Activated CD4-positive, alpha-beta T cell treated with anti-CD3 and anti-CD28 coated beads for 36 hours (primary cell): ENCODE data around the gene FARP1. TPM values are rescaled to one million over a fixed set of nuclear protein-coding genes. Genes with fewer than 3 reads are reported as not detected.

ENCODE experiments used
- ATAC-seq: fragments of 200-7000 bp; cut with Tn5 transposase; one replicate; pipeline ENCODE4 v1.10.0; 2021; ENCODE audit warnings: mild to moderate bottlenecking, moderate library complexity
- CTCF ChIA-PET: fragments of 350-600 bp; sonication (Branson Sonifier 250); formaldehyde crosslinking; loops from one replicate; lab custom pipeline; 2021; ENCODE audit warnings: antibody characterized with exemption; lab: Charles Lee
- POLR2A ChIA-PET: fragments of 350-600 bp; sonication (Branson Sonifier 250); formaldehyde crosslinking; loops from one replicate; lab custom pipeline; 2021; ENCODE audit warnings: antibody characterized with exemption, inconsistent platforms; lab: Charles Lee
- DNase-seq: peaks from one replicate; pipeline ENCODE4 v3.0.0-alpha.2; 2020
- H3K27ac Mint-ChIP-seq: one replicate; pipeline ENCODE4 v1.8.0; 2021; ENCODE audit warnings: mixed read lengths
- H3K27me3 Mint-ChIP-seq: one replicate; pipeline ENCODE4 v1.8.0; 2021; ENCODE audit warnings: mixed read lengths
- H3K36me3 Mint-ChIP-seq: one replicate; pipeline ENCODE4 v1.8.0; 2021; ENCODE audit warnings: low read depth, mixed read lengths
- H3K4me1 Mint-ChIP-seq: one replicate; pipeline ENCODE4 v1.8.0; 2021; ENCODE audit warnings: mixed read lengths
- H3K4me3 Mint-ChIP-seq: one replicate; pipeline ENCODE4 v1.8.0; 2021; ENCODE audit warnings: mild to moderate bottlenecking, moderate library complexity, mixed read lengths
- H3K9me3 Mint-ChIP-seq: one replicate; pipeline ENCODE4 v1.8.0; 2021; ENCODE audit warnings: low read depth, mixed read lengths
- intact Hi-C, 2 experiments: fragments of 100-400 bp; cut with DNase I in 1 of 2; cut with micrococcal nuclease in 1 of 2; formaldehyde crosslinking; loops; one replicate each; pipeline versions ENCODE4 v1.14.2 to v1.15.1; 2022 to 2024; cut with DNase I, micrococcal nuclease
- total RNA-seq, 2 experiments: library from RNA; stranded (reverse); gene quantifications; one replicate each; pipeline ENCODE4 v1.2.3, GENCODE V29; 2021

The FARP1 gene
- total RNA-seq, 2 experiments from 2014 or later: 0.25 to 0.40 TPM

GRCh38 chr13:98214008-98214643 lies 71.2 kb downstream of the FARP1 start:
- H3K36me3 Mint-ChIP-seq: no peaks in the 10 kb centered on the region
- intact Hi-C loops: no loop called here
- no peaks in the 10 kb centered on the region for H3K4me1 Mint-ChIP-seq
- H3K9me3 Mint-ChIP-seq: no peaks in the 10 kb centered on the region
- ChIA-PET CTCF (no interaction called here), POLR2A (no interaction called here)
- ATAC-seq: no peak
- no peak overlapping the region for H3K27ac Mint-ChIP-seq
- no peak overlapping the region for H3K4me3 Mint-ChIP-seq
- H3K27me3 Mint-ChIP-seq: peaks cover 2% of the 10 kb centered on the region
- no peak for DNase-seq

GRCh38 chr13:98214707-98215106 lies 71.8 kb downstream of the FARP1 start:
- intact Hi-C loops: no loop called here
- Mint-ChIP-seq H3K4me3 (no peak overlapping the region), H3K27me3 (peaks cover 2% of the 10 kb centered on the region), H3K9me3 (no peaks in the 10 kb centered on the region), H3K4me1 (no peaks in the 10 kb centered on the region), H3K36me3 (no peaks in the 10 kb centered on the region), H3K27ac (no peak overlapping the region)
- no peak for ATAC-seq
- DNase-seq: no peak
- ChIA-PET POLR2A (no interaction called here), CTCF (interaction anchor here (0.6 kb wide), 1 partner anchor 38 kb away, joined by 3 read pairs; no protein-coding TSS in a partner anchor)

DNA sequence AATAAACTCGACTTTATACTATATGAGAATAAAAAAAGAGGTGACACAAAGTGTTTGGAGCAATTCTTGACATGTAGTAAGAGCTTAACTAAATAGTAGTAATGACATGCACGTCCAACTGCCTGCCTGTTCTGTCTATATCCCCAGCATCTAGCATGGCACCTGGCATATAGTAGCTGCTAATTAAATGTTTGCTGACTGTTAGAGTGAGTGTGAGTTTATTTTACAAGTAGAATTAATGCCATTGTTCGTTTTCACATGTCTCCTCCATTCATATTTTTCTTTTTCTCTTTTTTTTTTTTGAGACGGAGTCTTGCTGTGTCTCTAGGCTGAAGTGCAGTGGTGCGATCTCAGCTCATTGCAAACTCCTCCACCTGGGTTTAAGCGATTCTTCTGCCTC lies 72.6 kb downstream of the FARP1 start:
- intact Hi-C loops: no loop called here
- Mint-ChIP-seq H3K4me3 (no peak overlapping the region), H3K27me3 (peaks cover 2% of the 10 kb centered on the region), H3K9me3 (no peaks in the 10 kb centered on the region), H3K36me3 (no peaks in the 10 kb centered on the region), H3K27ac (no peak overlapping the region), H3K4me1 (no peaks in the 10 kb centered on the region)
- DNase-seq (no peak), ATAC-seq (no peak)
- POLR2A ChIA-PET: no interaction called here
- CTCF ChIA-PET: interaction anchor here (0.6 to 0.7 kb wide), 2 partner anchors 23 to 37 kb away, joined by 3 read pairs; no protein-coding TSS in a partner anchor

DNA sequence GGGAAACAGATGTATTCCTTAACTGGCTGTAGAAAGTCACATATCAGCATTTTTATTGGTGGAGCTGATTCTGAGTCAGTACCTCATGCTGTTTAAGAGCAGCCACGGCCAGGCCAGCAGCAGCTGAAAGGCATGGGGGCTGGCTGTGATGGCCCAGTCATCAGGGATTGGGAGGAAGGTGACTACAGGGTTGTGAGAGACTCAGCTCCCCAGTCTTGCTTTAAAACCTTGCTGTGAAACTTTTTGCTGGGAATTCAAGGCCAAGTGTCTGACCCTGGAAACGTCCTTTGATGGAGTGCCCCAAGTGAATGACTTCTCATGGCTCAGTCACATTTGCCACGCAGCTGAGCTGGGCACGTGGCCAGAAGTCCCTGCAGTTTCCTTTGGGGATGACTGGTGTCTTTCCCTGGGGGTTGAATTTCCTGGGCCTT lies 73.3 kb downstream of the FARP1 start:
- no peaks in the 10 kb centered on the region for H3K9me3 Mint-ChIP-seq
- H3K27ac Mint-ChIP-seq: no peak overlapping the region
- intact Hi-C loops: no loop called here
- ChIA-PET POLR2A (no interaction called here), CTCF (no interaction called here)
- peaks cover 2% of the 10 kb centered on the region for H3K27me3 Mint-ChIP-seq
- DNase-seq: no peak
- H3K4me3 Mint-ChIP-seq: no peak overlapping the region
- H3K36me3 Mint-ChIP-seq: no peaks in the 10 kb centered on the region
- H3K4me1 Mint-ChIP-seq: no peaks in the 10 kb centered on the region
- no peak for ATAC-seq

DNA sequence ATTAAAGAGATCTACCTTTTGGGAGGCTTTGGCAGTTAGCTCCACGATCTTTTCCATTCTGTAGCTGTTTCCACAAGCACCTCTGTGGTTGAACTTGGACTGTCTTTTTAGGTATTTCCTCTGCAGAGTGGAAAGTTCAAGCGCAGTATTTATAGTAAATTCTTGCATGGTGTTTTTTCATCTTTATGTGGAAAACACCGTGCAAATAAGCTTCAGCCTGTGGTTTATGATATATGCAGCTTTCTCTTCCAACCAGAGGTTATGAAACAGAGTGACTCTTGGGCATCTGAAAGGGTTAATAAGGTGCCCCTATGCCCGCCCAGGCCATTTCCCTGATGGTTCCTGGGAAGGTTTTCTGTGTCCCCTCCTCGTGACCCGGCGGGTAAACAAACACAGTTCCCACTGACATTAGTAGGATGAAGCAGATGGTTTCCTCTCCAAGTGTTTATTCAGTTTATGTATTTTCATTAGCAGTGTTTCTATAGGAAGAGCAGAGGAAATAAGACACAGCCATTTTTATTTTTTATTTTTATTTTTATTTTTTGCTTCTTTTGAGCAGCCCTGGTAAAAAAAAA lies 73.9 kb downstream of the FARP1 start:
- CTCF ChIA-PET: no interaction called here
- no peaks in the 10 kb centered on the region for H3K9me3 Mint-ChIP-seq
- H3K36me3 Mint-ChIP-seq: no peaks in the 10 kb centered on the region
- H3K4me3 Mint-ChIP-seq: no peak overlapping the region
- no peaks in the 10 kb centered on the region for H3K27me3 Mint-ChIP-seq
- ATAC-seq (no peak), DNase-seq (no peak)
- POLR2A ChIA-PET: no interaction called here
- no peaks in the 10 kb centered on the region for H3K4me1 Mint-ChIP-seq
- intact Hi-C loops: no loop called here
- H3K27ac Mint-ChIP-seq: no peak overlapping the region

GRCh38 chr13:98217597-98217996 lies 74.7 kb downstream of the FARP1 start:
- ATAC-seq: no peak
- POLR2A ChIA-PET: no interaction called here
- no peak for DNase-seq
- H3K4me3 Mint-ChIP-seq: no peak overlapping the region
- H3K27ac Mint-ChIP-seq: no peak overlapping the region
- H3K27me3 Mint-ChIP-seq: no peaks in the 10 kb centered on the region
- no peaks in the 10 kb centered on the region for H3K4me1 Mint-ChIP-seq
- H3K36me3 Mint-ChIP-seq: no peaks in the 10 kb centered on the region
- no peaks in the 10 kb centered on the region for H3K9me3 Mint-ChIP-seq
- CTCF ChIA-PET: no interaction called here
- intact Hi-C loops: no loop called here

DNA sequence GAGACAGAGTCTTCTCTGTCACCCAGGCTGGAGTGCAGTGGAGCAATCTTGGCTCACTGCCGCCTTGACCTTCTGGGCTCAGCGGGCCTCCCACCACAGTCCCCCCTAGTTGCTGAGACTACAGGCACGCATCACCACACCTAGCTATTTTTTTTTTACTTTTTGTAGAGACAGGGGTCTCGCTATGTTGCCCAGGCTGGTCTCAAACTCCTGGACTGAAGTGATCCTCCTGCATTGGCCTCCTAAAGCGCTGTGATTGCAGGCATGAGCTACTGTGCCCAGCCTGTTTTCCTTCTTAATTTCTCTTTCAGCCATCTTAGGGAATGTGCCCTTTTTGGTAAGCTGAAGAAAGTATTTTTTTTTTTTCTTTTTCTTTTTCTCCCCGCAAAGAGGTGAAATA lies 76.8 kb downstream of the FARP1 start:
- H3K4me3 Mint-ChIP-seq: no peak overlapping the region
- CTCF ChIA-PET: interaction anchor here (0.6 kb wide), 1 partner anchor 12 kb away, joined by 3 read pairs; no protein-coding TSS in a partner anchor

GRCh38 chr13:98220271-98220791 lies 77.4 kb downstream of the FARP1 start:
- ChIA-PET POLR2A (no interaction called here), CTCF (interaction anchor here (0.6 kb wide), 1 partner anchor 13 kb away, joined by 3 read pairs; no protein-coding TSS in a partner anchor)
- no peak for ATAC-seq
- Mint-ChIP-seq H3K36me3 (no peaks in the 10 kb centered on the region), H3K9me3 (no peaks in the 10 kb centered on the region), H3K27me3 (peaks cover 2% of the 10 kb centered on the region), H3K27ac (no peak overlapping the region), H3K4me1 (no peaks in the 10 kb centered on the region), H3K4me3 (no peak overlapping the region)
- intact Hi-C loops: no loop called here
- no peak for DNase-seq

More for the DNA sequence above, 76.8 kb downstream of the FARP1 start:
- no peak overlapping the region for H3K27ac Mint-ChIP-seq
- intact Hi-C loops: no loop called here
- H3K36me3 Mint-ChIP-seq: no peaks in the 10 kb centered on the region
- DNase-seq (no peak), ATAC-seq (no peak)
- POLR2A ChIA-PET: no interaction called here
- H3K27me3 Mint-ChIP-seq: no peaks in the 10 kb centered on the region
- no peaks in the 10 kb centered on the region for H3K9me3 Mint-ChIP-seq
- no peaks in the 10 kb centered on the region for H3K4me1 Mint-ChIP-seq

- intact Hi-C loops: no loop called here
- Mint-ChIP-seq H3K36me3 (no peaks in the 10 kb centered on the region), H3K9me3 (no peaks in the 10 kb centered on the region), H3K4me1 (no peaks in the 10 kb centered on the region), H3K27ac (no peak overlapping the region), H3K27me3 (peaks cover 2% of the 10 kb centered on the region), H3K4me3 (no peak overlapping the region)
- DNase-seq: no peak
- ChIA-PET POLR2A (no interaction called here), CTCF (no interaction called here)
- ATAC-seq: no peak
Observed at GRCh38 chr13:98221234-98221633, 78.3 kb downstream of the FARP1 start.

DNA sequence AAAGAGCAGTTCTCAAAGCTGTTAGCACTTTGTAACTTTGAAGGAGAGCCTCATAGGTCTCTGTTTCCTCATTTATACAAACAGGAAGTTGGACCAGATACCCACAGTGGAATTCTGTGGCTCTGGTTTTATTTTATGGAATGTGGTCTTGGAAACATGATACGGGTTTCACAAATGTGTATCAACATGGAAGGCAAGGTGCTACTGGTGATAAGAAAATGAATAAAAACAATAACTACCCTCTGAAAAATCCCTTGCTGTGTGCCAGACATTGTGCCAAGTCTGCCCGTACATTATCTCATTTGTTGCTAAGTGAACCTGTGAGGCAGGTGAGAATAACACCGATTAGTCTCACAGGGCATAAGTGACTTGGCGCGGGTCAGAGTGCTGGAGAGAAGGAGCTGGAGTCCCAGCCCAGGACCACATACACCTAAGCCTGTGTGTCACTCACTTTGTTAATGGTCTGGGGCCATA lies 79.2 kb downstream of the FARP1 start:
- intact Hi-C loops: no loop called here
- POLR2A ChIA-PET: no interaction called here
- H3K27ac Mint-ChIP-seq: no peak overlapping the region
- H3K4me1 Mint-ChIP-seq: no peaks in the 10 kb centered on the region
- ATAC-seq (no peak), DNase-seq (no peak)
- no peaks in the 10 kb centered on the region for H3K9me3 Mint-ChIP-seq
- H3K27me3 Mint-ChIP-seq: peaks cover 2% of the 10 kb centered on the region
- CTCF ChIA-PET: no interaction called here
- no peak overlapping the region for H3K4me3 Mint-ChIP-seq
- no peaks in the 10 kb centered on the region for H3K36me3 Mint-ChIP-seq

DNA sequence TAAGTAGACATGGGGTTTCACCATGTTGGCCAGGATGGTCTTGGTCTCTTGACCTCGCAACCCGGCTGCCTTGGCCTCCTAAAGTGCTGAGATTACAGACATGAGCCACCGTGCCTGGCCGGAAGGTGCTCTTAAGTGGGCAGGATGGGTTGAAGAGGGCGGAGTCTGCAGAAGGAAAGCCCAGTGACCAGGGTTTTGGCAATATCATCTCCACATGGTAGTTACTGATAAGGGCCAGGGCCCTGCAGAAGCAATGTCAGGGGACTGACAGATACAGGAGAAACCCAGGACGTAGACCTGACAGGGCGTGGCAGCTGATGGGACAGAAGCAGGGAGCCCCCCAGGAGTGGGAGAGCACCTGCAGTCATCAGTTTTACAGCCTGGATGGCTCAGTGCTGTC lies 79.9 kb downstream of the FARP1 start:
- Mint-ChIP-seq H3K4me3 (no peak overlapping the region), H3K27me3 (peaks cover 2% of the 10 kb centered on the region), H3K36me3 (no peaks in the 10 kb centered on the region), H3K4me1 (no peaks in the 10 kb centered on the region), H3K9me3 (no peaks in the 10 kb centered on the region), H3K27ac (no peak overlapping the region)
- ATAC-seq (no peak), DNase-seq (no peak)
- POLR2A ChIA-PET: no interaction called here
- intact Hi-C loops: no loop called here
- CTCF ChIA-PET: no interaction called here

DNA sequence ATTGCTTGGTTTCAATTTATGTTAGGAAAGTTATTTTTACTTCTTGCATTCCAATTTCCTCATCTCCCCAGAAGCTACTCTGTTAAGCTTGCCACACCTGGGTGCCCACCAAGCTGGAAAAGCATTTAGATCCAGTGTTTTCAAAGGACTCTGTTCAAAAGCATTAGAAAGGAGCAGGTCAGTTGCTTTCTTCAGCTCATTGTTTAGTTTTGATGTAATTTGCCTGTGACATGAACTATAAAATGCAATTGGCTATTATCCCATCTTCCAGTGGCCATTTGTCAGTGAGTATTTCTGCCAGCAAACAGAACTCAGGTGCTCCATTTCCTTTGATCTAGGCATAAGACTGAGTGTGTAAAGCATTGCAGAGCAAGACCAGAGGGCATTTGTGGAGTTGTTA lies 80.8 kb downstream of the FARP1 start:
- H3K27ac Mint-ChIP-seq: no peak overlapping the region
- H3K36me3 Mint-ChIP-seq: no peaks in the 10 kb centered on the region
- H3K27me3 Mint-ChIP-seq: peaks cover 2% of the 10 kb centered on the region
- intact Hi-C loops: no loop called here
- no peak for DNase-seq
- ATAC-seq: no peak
- no peaks in the 10 kb centered on the region for H3K9me3 Mint-ChIP-seq
- H3K4me1 Mint-ChIP-seq: no peaks in the 10 kb centered on the region
- ChIA-PET CTCF (no interaction called here), POLR2A (no interaction called here)
- H3K4me3 Mint-ChIP-seq: no peak overlapping the region
